T-cell (primary cell): ENCODE data around the gene EIF4A3. TPM values are rescaled to one million over a fixed set of nuclear protein-coding genes. Genes with fewer than 3 reads are reported as not detected.

Experiments
- ATAC-seq, 4 experiments: fragments of 200-7000 bp in 3 of 4; fragments of 150-1000 bp in 1 of 4; cut with Tn5 transposase; replicated peaks in 1 of 4; 1 replicate in 3 of 4; 2 replicates in 1 of 4; pipeline ENCODE4 v1.10.0; 2021; ENCODE audit warnings: moderate library complexity in 3 of 4, mild to moderate bottlenecking in 2 of 4, moderate number of reproducible peaks in 1 of 4
- CTCF ChIA-PET, 2 donors: fragments of 300-600 bp; sonication (Branson Sonifier 250); formaldehyde crosslinking; loops; one replicate each; lab custom pipeline; 2022; ENCODE audit warnings: antibody characterized with exemption in 2 of 2; lab: Charles Lee
- POLR2A ChIA-PET, 2 donors: fragments of 300-600 bp; sonication (Branson Sonifier 250); formaldehyde crosslinking; loops; one replicate each; lab custom pipeline; 2022; ENCODE audit warnings: antibody characterized with exemption in 2 of 2; lab: Charles Lee
- DNase-seq, 35 experiments: peaks; one replicate each; pipeline versions ENCODE4 v3.0.0 to v3.0.0-alpha.2; 2013 to 2023
- H3K27ac ChIP-seq: one replicate; pipeline ENCODE4 v1.5.1; 2013; ENCODE audit warnings: low read length
- H3K27me3 ChIP-seq, 2 experiments: replicated peaks in 1 of 2; 1 replicate in 1 of 2; 2 replicates in 1 of 2; pipeline versions ENCODE4 v1.6.1 to v1.7.0; 2013; ENCODE audit warnings: low read length in 1 of 2, mixed read lengths in 1 of 2; ENCODE audit not compliant: control insufficient read depth in 2 of 2, insufficient read depth in 2 of 2; ENCODE audit errors: extremely low read depth in 1 of 2
- H3K36me3 ChIP-seq, 2 donors: 1 replicate in 1 of 2; 2 replicates in 1 of 2; pipeline versions ENCODE4 v1.6.1 to v1.7.0; 2013; ENCODE audit warnings: low read length in 1 of 2; ENCODE audit not compliant: control insufficient read depth in 2 of 2, insufficient read depth in 1 of 2; ENCODE audit errors: extremely low read depth in 1 of 2
- H3K4me1 ChIP-seq, 2 experiments: 1 replicate in 1 of 2; 2 replicates in 1 of 2; pipeline versions ENCODE4 v1.6.1 to v1.7.0; 2013; ENCODE audit warnings: low read length in 2 of 2, mixed read lengths in 1 of 2; ENCODE audit not compliant: insufficient read depth in 2 of 2, control insufficient read depth in 1 of 2; ENCODE audit errors: extremely low read depth in 1 of 2
- H3K4me3 ChIP-seq, 2 donors: 1 replicate in 1 of 2; 2 replicates in 1 of 2; pipeline versions ENCODE4 v1.5.1 to v1.7.0; 2013; ENCODE audit warnings: mild to moderate bottlenecking in 2 of 2, low read length in 1 of 2, moderate library complexity in 1 of 2; ENCODE audit not compliant: control insufficient read depth in 1 of 2; ENCODE audit errors: extremely low read depth in 1 of 2
- H3K9me3 ChIP-seq: 2 replicates; pipeline ENCODE4 v1.7.0; 2013
- H3K27ac Mint-ChIP-seq, 2 donors: one replicate each; pipeline ENCODE4 v1.8.0; 2020 to 2021; ENCODE audit warnings: mild to moderate bottlenecking in 2 of 2, mixed read lengths in 2 of 2
- H3K27me3 Mint-ChIP-seq, 2 donors: one replicate each; pipeline ENCODE4 v1.8.0; 2021 to 2022; ENCODE audit warnings: mixed read lengths in 2 of 2
- H3K36me3 Mint-ChIP-seq: one replicate; pipeline ENCODE4 v1.8.0; 2021; ENCODE audit warnings: mixed read lengths
- H3K4me1 Mint-ChIP-seq, 3 donors: one replicate each; pipeline ENCODE4 v1.8.0; 2020 to 2022; ENCODE audit warnings: mixed read lengths in 3 of 3, mild to moderate bottlenecking in 1 of 3
- H3K4me3 Mint-ChIP-seq, 3 donors: one replicate each; pipeline ENCODE4 v1.8.0; 2020 to 2022; ENCODE audit warnings: mild to moderate bottlenecking in 3 of 3, mixed read lengths in 3 of 3, moderate library complexity in 3 of 3
- H3K9me3 Mint-ChIP-seq, 3 donors: one replicate each; pipeline ENCODE4 v1.8.0; 2020 to 2022; ENCODE audit warnings: mixed read lengths in 3 of 3
- whole genome bisulfite sequencing: methylation state at CpG from one replicate; pipeline ENCODE4 v1.1.5; 2013; ENCODE audit warnings: missing lambda C conversion rate; ENCODE audit not compliant: insufficient coverage; 5-methylcytosine and 5-hydroxymethylcytosine counted together
- total RNA-seq, 35 experiments: library from RNA in 6 of 35; stranded (reverse) in 6 of 35; fragments of 120-200 nt in 1 of 35; gene quantifications; one replicate each; pipeline versions ENCODE4 v1.2.1 to v1.2.4 and lab custom pipeline; 2013 to 2026

Gene EIF4A3
- total RNA-seq, 5 donors from 2014 or later (not counting 1 experiment from before 2014, with no cell fraction given): 70.1 to 105 (median 71.4) TPM

DNA sequence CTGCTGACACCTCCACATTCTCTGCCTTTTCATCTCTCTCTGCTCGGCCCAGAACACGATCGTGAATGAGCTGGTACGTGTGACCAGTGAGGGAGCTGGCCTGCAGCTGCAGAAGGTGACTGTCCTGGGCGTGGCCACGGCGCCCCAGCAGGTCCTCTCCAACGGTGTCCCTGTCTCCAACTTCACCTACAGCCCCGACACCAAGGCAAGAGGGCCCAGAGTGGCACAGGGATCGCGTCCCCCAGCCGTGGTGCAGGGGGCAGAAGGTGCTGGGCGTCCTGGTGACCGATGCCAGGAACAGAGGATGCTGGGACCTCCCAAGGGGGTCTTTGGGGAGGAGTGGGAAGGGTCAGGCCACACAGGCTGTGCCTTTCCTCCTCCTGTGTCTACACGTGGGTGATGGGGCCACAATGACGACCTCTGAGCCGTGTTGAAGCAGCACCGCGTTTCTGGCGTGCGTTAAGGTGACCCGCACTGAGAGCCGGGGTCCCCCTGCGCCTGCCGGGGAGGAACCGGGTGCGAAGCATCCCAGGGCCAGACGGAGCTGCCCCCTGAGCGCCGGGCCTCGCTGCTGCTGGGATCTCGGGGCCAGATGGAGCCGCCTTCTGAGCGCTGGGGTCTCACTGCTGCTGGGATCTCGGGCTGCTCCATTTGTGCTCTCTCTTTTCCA lies 28.2 kb downstream of the EIF4A3 start:
- ChIA-PET CTCF (no interaction called here), POLR2A (interaction anchor here in 1 of 2 donors (0.6 kb wide), 1 partner anchor 217 kb away, joined by 6 read pairs; no protein-coding TSS in a partner anchor)
- no peaks in the 10 kb centered on the region for H3K4me1 Mint-ChIP-seq
- H3K27me3 ChIP-seq: peaks cover 0 to 5% of the 10 kb centered on the region in 2 experiments
- H3K27me3 Mint-ChIP-seq: no peaks in the 10 kb centered on the region
- WGBS: 90% methylated on average over 28 of the region's 35 CpGs
- H3K36me3 Mint-ChIP-seq: no peaks in the 10 kb centered on the region
- ATAC-seq (no peak), DNase-seq (no peak)
- peaks cover 0 to 8% of the 10 kb centered on the region in 2 donors for H3K36me3 ChIP-seq
- H3K4me1 ChIP-seq: no peaks in the 10 kb centered on the region
- peaks cover 0 to 7% (median 0%) of the 10 kb centered on the region in 3 donors for H3K9me3 Mint-ChIP-seq
- H3K27ac ChIP-seq: no peak overlapping the region
- no peak overlapping the region for H3K27ac Mint-ChIP-seq
- H3K4me3 Mint-ChIP-seq: no peak overlapping the region
- H3K9me3 ChIP-seq: no peaks in the 10 kb centered on the region
- no peak overlapping the region for H3K4me3 ChIP-seq

DNA sequence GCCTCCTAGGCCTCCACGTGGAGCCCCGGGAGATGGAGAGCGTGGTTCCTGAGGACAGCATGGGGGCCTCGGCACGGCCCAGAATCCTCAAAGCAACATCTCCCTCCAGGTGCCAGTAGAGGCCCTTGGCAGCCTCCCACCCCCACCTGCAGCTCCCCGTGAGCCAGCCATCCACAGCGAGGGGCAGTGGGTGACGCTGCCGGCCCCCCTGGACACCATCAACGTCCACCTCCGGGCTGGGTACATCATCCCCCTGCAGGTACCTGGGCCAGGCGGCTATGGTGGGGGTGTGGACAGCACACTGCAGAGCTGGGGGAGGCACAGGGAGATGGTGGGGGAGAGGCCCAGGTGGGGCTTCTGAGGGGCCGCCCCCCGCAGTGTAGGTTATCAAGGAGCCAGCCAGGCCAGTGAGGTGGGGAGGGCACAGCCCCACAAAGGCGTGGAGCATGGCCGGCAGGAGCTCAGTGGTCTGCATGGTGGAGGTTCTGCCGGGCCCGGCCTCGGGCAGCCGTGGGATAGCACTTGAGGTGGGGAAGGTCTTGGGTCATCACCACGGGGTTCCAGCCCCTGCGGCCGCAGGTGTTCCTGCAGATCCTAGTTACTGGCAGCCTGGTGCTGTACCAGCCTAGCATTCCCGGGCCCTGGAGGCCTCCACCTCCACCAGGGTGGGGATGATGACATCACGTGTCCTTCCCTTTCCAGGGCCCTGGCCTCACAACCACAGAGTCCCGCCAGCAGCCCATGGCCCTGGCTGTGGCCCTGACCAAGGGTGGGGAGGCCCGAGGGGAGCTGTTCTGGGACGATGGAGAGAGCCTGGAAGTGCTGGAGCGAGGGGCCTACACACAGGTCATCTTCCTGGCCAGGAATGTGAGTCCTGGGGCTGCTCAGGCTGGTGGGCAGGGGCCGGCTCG lies 29.2 kb downstream of the EIF4A3 start:
- no peak for DNase-seq
- no peaks in the 10 kb centered on the region for H3K4me1 Mint-ChIP-seq

DNA sequence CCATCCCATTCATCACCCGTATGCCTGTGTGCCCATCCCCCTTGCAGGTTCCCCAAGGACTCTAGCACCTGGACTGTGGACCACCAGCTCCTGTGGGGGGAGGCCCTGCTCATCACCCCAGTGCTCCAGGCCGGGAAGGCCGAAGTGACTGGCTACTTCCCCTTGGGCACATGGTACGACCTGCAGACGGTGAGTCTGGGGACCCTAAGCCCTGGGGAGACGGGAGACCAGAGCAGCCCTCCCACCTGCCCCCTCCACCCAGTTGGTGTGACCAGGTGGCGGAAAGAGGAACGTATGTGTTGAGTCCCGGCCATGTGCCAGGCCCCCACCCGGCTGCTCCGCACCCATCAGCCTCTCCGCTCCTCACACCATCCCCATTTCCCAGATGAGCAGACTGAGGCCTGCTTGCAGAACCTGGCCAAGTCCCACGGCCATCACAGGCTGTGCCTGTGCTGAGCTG lies 30.0 kb downstream of the EIF4A3 start:
- Mint-ChIP-seq H3K36me3 (no peaks in the 10 kb centered on the region), H3K27ac (no peak overlapping the region), H3K27me3 (no peaks in the 10 kb centered on the region), H3K4me1 (no peaks in the 10 kb centered on the region), H3K4me3 (no peak overlapping the region), H3K9me3 (peaks cover 0 to 7% (median 0%) of the 10 kb centered on the region in 3 donors)
- POLR2A ChIA-PET: no interaction called here
- Histone ChIP-seq H3K9me3 (no peaks in the 10 kb centered on the region), H3K4me1 (no peaks in the 10 kb centered on the region), H3K27ac (no peak overlapping the region), H3K4me3 (no peak overlapping the region), H3K36me3 (peaks cover 0 to 8% of the 10 kb centered on the region in 2 donors), H3K27me3 (no peaks in the 10 kb centered on the region)
- ATAC-seq (no peak), DNase-seq (no peak)
- CTCF ChIA-PET: no interaction called here
- WGBS: 90% methylated on average over 6 of the region's 13 CpGs

More for the DNA sequence above, 29.2 kb downstream of the EIF4A3 start:
- no peaks in the 10 kb centered on the region for H3K27me3 ChIP-seq
- H3K9me3 Mint-ChIP-seq: peaks cover 0 to 7% (median 0%) of the 10 kb centered on the region in 3 donors
- H3K36me3 Mint-ChIP-seq: no peaks in the 10 kb centered on the region
- ChIA-PET CTCF (no interaction called here), POLR2A (interaction anchor here in 1 of 2 donors (0.6 kb wide), 1 partner anchor 218 kb away, joined by 6 read pairs; no protein-coding TSS in a partner anchor)
- H3K36me3 ChIP-seq: peaks cover 0 to 8% of the 10 kb centered on the region in 2 donors
- 96% methylated on average over 18 of the region's 31 CpGs for WGBS
- no peaks in the 10 kb centered on the region for H3K4me1 ChIP-seq
- ATAC-seq: no peak
- H3K4me3 Mint-ChIP-seq: no peak overlapping the region
- no peak overlapping the region for H3K27ac ChIP-seq
- H3K9me3 ChIP-seq: no peaks in the 10 kb centered on the region
- H3K27ac Mint-ChIP-seq: no peak overlapping the region
- H3K27me3 Mint-ChIP-seq: no peaks in the 10 kb centered on the region
- H3K4me3 ChIP-seq: no peak overlapping the region

DNA sequence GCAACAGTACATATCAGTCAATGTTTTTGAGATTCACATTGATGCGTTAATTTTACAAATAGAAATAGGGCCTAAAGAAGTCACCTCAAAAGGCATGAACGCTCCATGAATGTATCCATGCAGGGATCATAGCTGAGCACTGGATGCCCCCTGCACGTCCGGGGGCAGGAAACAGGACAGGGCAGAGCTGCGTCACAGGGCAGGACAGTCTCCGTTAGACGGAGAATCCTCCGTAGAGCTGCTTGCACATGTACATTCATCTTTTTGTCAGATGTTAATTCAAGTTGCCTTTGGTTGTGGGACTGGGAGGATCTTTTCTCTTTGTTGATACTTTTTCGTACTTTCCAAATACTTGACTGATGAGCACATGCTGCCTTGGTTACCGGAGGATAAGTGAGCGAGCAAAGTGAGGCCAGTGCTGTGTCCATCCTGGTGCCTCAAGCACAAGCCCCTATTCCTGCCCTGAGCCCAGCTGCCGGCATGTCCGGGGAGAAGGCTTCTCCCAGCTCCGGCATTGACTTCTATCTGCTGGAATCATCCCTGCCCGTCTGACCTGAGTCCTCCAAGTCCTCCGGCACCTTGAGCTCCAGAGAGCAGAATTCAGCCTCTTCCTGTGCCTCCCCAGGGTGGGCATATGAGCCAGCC lies 30.5 kb downstream of the EIF4A3 start:
- Histone ChIP-seq H3K4me3 (no peak overlapping the region), H3K9me3 (no peaks in the 10 kb centered on the region), H3K27ac (no peak overlapping the region), H3K4me1 (no peaks in the 10 kb centered on the region), H3K36me3 (peaks cover 0 to 8% of the 10 kb centered on the region in 2 donors), H3K27me3 (no peaks in the 10 kb centered on the region)
- H3K27me3 Mint-ChIP-seq: no peaks in the 10 kb centered on the region
- ATAC-seq (no peak), DNase-seq (no peak)
- no peaks in the 10 kb centered on the region for H3K4me1 Mint-ChIP-seq
- H3K4me3 Mint-ChIP-seq: no peak overlapping the region
- no peaks in the 10 kb centered on the region for H3K36me3 Mint-ChIP-seq
- ChIA-PET CTCF (no interaction called here), POLR2A (no interaction called here)
- 90% methylated on average over 16 of the region's 16 CpGs for WGBS
- H3K9me3 Mint-ChIP-seq: peaks cover 0 to 7% (median 0%) of the 10 kb centered on the region in 3 donors
- H3K27ac Mint-ChIP-seq: no peak overlapping the region

DNA sequence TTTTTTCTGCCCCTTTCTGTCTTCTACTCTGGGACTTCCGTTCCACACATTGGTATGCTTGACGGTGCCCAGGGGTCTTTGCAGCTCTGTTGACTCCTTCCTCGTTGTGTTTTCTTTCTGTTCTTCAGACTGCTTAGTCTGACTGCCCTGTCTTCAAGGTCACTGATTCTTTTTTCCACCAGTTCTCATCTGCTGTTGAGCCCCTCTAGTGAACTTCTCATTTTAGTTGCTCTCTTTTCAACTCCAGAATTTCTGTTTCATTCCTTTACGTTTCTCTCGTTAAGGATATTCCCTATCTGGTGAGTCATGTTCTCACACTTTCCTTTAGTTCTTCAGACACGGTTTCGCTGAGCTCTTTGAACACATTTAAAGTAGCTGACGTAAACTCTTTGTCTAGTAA lies 31.8 kb downstream of the EIF4A3 start:
- CTCF ChIA-PET: no interaction called here
- Mint-ChIP-seq H3K4me3 (no peak overlapping the region), H3K36me3 (no peaks in the 10 kb centered on the region), H3K4me1 (no peaks in the 10 kb centered on the region), H3K27ac (no peak overlapping the region), H3K9me3 (peaks cover 0 to 7% (median 0%) of the 10 kb centered on the region in 3 donors), H3K27me3 (no peaks in the 10 kb centered on the region)
- H3K27me3 ChIP-seq: no peaks in the 10 kb centered on the region
- no peaks in the 10 kb centered on the region for H3K9me3 ChIP-seq
- H3K27ac ChIP-seq: no peak overlapping the region
- no peak overlapping the region for H3K4me3 ChIP-seq
- ATAC-seq: no peak
- no peaks in the 10 kb centered on the region for H3K4me1 ChIP-seq
- H3K36me3 ChIP-seq: peaks cover 0 to 8% of the 10 kb centered on the region in 2 donors
- no peak for DNase-seq
- POLR2A ChIA-PET: interaction anchor here (0.5 to 0.6 kb wide), 2 partner anchors 71 to 1508 kb away, joined by 3 to 4 read pairs; no protein-coding TSS in a partner anchor
- 73% methylated on average over 8 of the region's 8 CpGs for WGBS

- H3K27me3 ChIP-seq: no peaks in the 10 kb centered on the region
- ATAC-seq: no peak
- H3K4me3 ChIP-seq: no peak overlapping the region
- no CpG with 5 or more reads among the region's 7 CpGs for WGBS
- Mint-ChIP-seq H3K36me3 (no peaks in the 10 kb centered on the region), H3K27ac (no peak overlapping the region), H3K4me3 (no peak overlapping the region), H3K4me1 (no peaks in the 10 kb centered on the region), H3K9me3 (peaks cover 0 to 7% (median 0%) of the 10 kb centered on the region in 3 donors), H3K27me3 (no peaks in the 10 kb centered on the region)
- DNase-seq: no peak
- H3K27ac ChIP-seq: no peak overlapping the region
- POLR2A ChIA-PET: no interaction called here
- H3K4me1 ChIP-seq: no peaks in the 10 kb centered on the region
- CTCF ChIA-PET: no interaction called here
- peaks cover 0 to 8% of the 10 kb centered on the region in 2 donors for H3K36me3 ChIP-seq
- no peaks in the 10 kb centered on the region for H3K9me3 ChIP-seq
Measured at GRCh38 chr17:80114758-80115157, 32.2 kb downstream of the EIF4A3 start.
